CD4-positive, alpha-beta T cell (primary cell): ENCODE results near the gene IKBKG. TPM values are rescaled to one million over a fixed set of nuclear protein-coding genes. Genes with fewer than 3 reads are reported as not detected.

Source experiments
- ATAC-seq: fragments of 200-7000 bp; cut with Tn5 transposase; one replicate; pipeline ENCODE4 v1.10.0; 2022; ENCODE audit warnings: mild to moderate bottlenecking; ENCODE audit not compliant: poor library complexity
- CTCF ChIA-PET: fragments of 350-600 bp; sonication (Branson Sonifier 250); formaldehyde crosslinking; loops from one replicate; lab custom pipeline; 2021; ENCODE audit warnings: antibody characterized with exemption, inconsistent platforms; lab: Charles Lee
- POLR2A ChIA-PET: fragments of 350-600 bp; sonication (Branson Sonifier 250); formaldehyde crosslinking; loops from one replicate; lab custom pipeline; 2021; ENCODE audit warnings: antibody characterized with exemption, inconsistent platforms; lab: Charles Lee
- DNase-seq, 14 experiments: peaks; one replicate each; pipeline ENCODE4 v3.0.0-alpha.2; 2013 to 2020; ENCODE audit warnings: mixed read lengths in 2 of 14
- H3K27ac ChIP-seq, 2 donors: one replicate each; pipeline versions ENCODE4 v1.5.1 to v1.7.0; 2013; ENCODE audit warnings: low read length in 2 of 2, low read depth in 1 of 2, mild to moderate bottlenecking in 1 of 2
- H3K27me3 ChIP-seq, 2 experiments: 1 replicate in 1 of 2; 2 replicates in 1 of 2; pipeline versions ENCODE4 v1.6.1 to v1.7.0; 2013; ENCODE audit warnings: low read length in 2 of 2, control low read depth in 1 of 2, mild to moderate bottlenecking in 1 of 2, moderate library complexity in 1 of 2; ENCODE audit not compliant: insufficient read depth in 2 of 2, control insufficient read depth in 1 of 2
- H3K36me3 ChIP-seq: one replicate; pipeline ENCODE4 v1.6.1; 2013; ENCODE audit warnings: low read length, control low read depth; ENCODE audit not compliant: insufficient read depth
- H3K4me1 ChIP-seq: one replicate; pipeline ENCODE4 v1.6.1; 2013; ENCODE audit warnings: low read length, control low read depth; ENCODE audit not compliant: insufficient read depth
- H3K4me3 ChIP-seq: one replicate; pipeline ENCODE4 v1.5.1; 2013; ENCODE audit warnings: mild to moderate bottlenecking, low read length, moderate library complexity
- H3K9me3 ChIP-seq, 2 experiments: 1 replicate in 1 of 2; 2 replicates in 1 of 2; pipeline versions ENCODE4 v1.6.1 to v1.7.0; 2013; ENCODE audit warnings: low read length in 2 of 2, mild to moderate bottlenecking in 2 of 2, control low read depth in 1 of 2, moderate library complexity in 1 of 2; ENCODE audit not compliant: control insufficient read depth in 1 of 2, insufficient read depth in 1 of 2
- H3K27ac Mint-ChIP-seq: one replicate; pipeline ENCODE4 v1.8.0; 2020; ENCODE audit warnings: mixed read lengths
- H3K27me3 Mint-ChIP-seq: one replicate; pipeline ENCODE4 v1.8.0; 2021; ENCODE audit warnings: mixed read lengths
- H3K36me3 Mint-ChIP-seq: one replicate; pipeline ENCODE4 v1.8.0; 2021; ENCODE audit warnings: low read depth, mixed read lengths
- H3K4me1 Mint-ChIP-seq: one replicate; pipeline ENCODE4 v1.8.0; 2021; ENCODE audit warnings: low read depth, mixed read lengths
- H3K4me3 Mint-ChIP-seq: one replicate; pipeline ENCODE4 v1.8.0; 2020; ENCODE audit warnings: mild to moderate bottlenecking, mixed read lengths
- H3K9me3 Mint-ChIP-seq: one replicate; pipeline ENCODE4 v1.8.0; 2020; ENCODE audit warnings: mixed read lengths
- CTCF ChIP-seq: fragments of 200-600 bp; IDR thresholded peaks from one replicate; pipeline ENCODE4 v1.8.0; 2022; ENCODE audit warnings: antibody characterized with exemption, mild to moderate bottlenecking
- intact Hi-C, 2 experiments: fragments of 100-400 bp; cut with DNase I in 1 of 2; cut with micrococcal nuclease in 1 of 2; formaldehyde crosslinking; loops; one replicate each; pipeline versions ENCODE4 v1.15.1 to v1.9.0; 2023 to 2025; cut with DNase I, micrococcal nuclease
- total RNA-seq, 174 experiments: library from RNA in 2 of 174; stranded (reverse) in 2 of 174; gene quantifications; one replicate each; pipeline ENCODE4 v1.2.3 and lab custom pipeline; 2021 to 2026

The IKBKG gene
- total RNA-seq, 2 experiments from 2014 or later: 26.2 to 27.2 TPM

DNA sequence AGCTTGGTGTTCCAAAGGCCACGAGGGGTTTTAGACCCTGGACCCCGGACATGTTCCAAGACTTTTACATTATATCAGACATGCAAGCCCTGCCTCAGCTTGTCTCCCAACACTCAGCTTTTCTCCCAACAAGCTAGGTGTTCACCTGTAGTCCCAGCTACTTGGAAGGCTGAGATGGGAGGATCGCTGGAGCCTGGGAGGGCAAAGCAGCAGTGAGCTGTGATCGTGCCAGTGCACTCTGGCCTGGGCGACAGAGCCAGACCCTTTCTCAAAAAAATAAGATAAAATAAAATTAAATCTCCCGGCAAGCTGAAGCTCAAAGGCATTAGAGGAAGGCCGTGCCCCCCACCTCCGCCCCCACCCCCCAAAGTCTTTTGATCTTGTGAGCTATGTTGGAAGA lies 51.2 kb downstream of the IKBKG start:
- H3K27me3 Mint-ChIP-seq: no peaks in the 10 kb centered on the region
- no peaks in the 10 kb centered on the region for H3K36me3 Mint-ChIP-seq
- intact Hi-C loops: no loop called here
- H3K4me3 Mint-ChIP-seq: no peak overlapping the region
- DNase-seq (no peak), ATAC-seq (no peak)
- H3K9me3 Mint-ChIP-seq: no peaks in the 10 kb centered on the region
- TF ChIP-seq CTCF: no peak
- ChIA-PET POLR2A (no interaction called here), CTCF (no interaction called here)
- H3K27ac Mint-ChIP-seq: no peak overlapping the region
- no peak overlapping the region for H3K27ac ChIP-seq
- H3K4me1 ChIP-seq: no peaks in the 10 kb centered on the region
- peaks cover 0 to 2% of the 10 kb centered on the region in 2 experiments for H3K27me3 ChIP-seq
- H3K4me1 Mint-ChIP-seq: no peaks in the 10 kb centered on the region
- no peak overlapping the region for H3K4me3 ChIP-seq
- no peaks in the 10 kb centered on the region for H3K36me3 ChIP-seq
- no peaks in the 10 kb centered on the region for H3K9me3 ChIP-seq

DNA sequence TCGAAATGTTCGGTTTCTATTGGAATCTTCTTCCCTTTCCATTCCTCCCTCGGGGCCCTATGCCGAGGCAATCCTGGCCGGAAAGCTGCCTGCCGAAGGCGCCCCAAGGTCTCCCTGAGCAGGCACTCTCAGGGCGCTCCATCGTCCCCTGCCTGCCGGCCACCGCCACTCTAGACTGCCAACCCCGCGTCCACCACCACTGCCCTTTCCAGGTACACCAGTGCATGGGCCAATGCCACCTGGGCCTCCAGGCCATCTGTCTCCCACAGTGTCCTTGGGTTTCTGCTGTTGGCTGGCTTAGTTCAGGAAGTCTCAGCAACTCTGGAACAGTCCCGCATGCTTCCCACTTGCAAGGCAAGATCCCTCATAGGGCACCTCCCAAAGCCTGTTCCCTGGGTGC lies 52.1 kb downstream of the IKBKG start:
- Histone ChIP-seq H3K4me3 (no peak overlapping the region), H3K36me3 (no peaks in the 10 kb centered on the region), H3K27me3 (no peaks in the 10 kb centered on the region), H3K27ac (no peak overlapping the region), H3K4me1 (no peaks in the 10 kb centered on the region), H3K9me3 (no peaks in the 10 kb centered on the region)
- no peaks in the 10 kb centered on the region for H3K4me1 Mint-ChIP-seq
- H3K4me3 Mint-ChIP-seq: no peak overlapping the region
- DNase-seq (no peak), ATAC-seq (no peak)
- POLR2A ChIA-PET: no interaction called here
- H3K36me3 Mint-ChIP-seq: no peaks in the 10 kb centered on the region
- no peaks in the 10 kb centered on the region for H3K9me3 Mint-ChIP-seq
- no peaks in the 10 kb centered on the region for H3K27me3 Mint-ChIP-seq
- no peak overlapping the region for H3K27ac Mint-ChIP-seq
- CTCF ChIA-PET: no interaction called here
- intact Hi-C loops: no loop called here
- no peak for TF ChIP-seq CTCF

DNA sequence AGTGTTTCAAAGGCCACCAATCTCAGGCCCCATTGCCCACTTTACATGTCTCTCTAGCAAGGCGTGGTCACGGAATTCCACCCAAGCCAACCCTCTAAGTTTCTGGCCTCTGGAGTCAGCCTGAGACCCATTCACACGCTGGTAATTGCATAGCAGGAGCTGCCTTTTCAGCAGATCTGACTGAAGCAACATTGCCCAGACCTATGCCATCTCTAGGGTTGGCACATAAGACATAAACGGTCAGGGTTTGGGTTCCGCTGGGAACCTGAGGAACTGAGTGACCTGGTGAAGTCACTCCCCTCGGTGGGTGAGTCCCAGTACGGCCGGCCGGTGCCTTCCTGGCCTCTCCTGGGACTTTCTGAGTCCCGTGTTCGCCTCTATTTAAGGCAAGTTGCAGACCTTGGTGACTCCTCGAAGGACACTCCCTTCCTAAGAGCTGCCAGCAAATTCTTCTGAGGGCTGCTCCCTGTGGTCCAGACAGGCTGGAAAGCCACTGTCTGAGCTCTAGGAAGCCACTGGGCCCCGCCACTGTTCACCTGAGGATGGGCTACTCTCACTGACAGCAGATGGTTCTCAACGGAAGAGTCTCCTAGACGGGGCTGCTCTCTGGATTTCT lies 53.4 kb downstream of the IKBKG start:
- Histone ChIP-seq H3K27me3 (no peaks in the 10 kb centered on the region), H3K27ac (no peak overlapping the region), H3K36me3 (no peaks in the 10 kb centered on the region), H3K9me3 (no peaks in the 10 kb centered on the region), H3K4me3 (no peak overlapping the region), H3K4me1 (no peaks in the 10 kb centered on the region)
- ATAC-seq: no peak
- no peaks in the 10 kb centered on the region for H3K4me1 Mint-ChIP-seq
- POLR2A ChIA-PET: no interaction called here
- no peaks in the 10 kb centered on the region for H3K9me3 Mint-ChIP-seq
- CTCF ChIA-PET: no interaction called here
- intact Hi-C loops: no loop called here
- no peak overlapping the region for H3K27ac Mint-ChIP-seq
- no peak overlapping the region for H3K4me3 Mint-ChIP-seq
- no peak for DNase-seq
- H3K27me3 Mint-ChIP-seq: no peaks in the 10 kb centered on the region
- H3K36me3 Mint-ChIP-seq: no peaks in the 10 kb centered on the region
- no peak for TF ChIP-seq CTCF
